Caco-2 (cell line): ENCODE results near the gene ADCY5. TPM values are rescaled to one million over a fixed set of nuclear protein-coding genes. Genes with fewer than 3 reads are reported as not detected.

ENCODE experiments used
- BruUV-seq: library from RNA; stranded (reverse); fragments of 400-500 nt; replicated peaks from 2 replicates; lab custom pipeline; 2021; lab: Mats Ljungman, UMichigan
- CTCF ChIA-PET: fragments of 300-600 bp; sonication (Branson Sonifier 250); formaldehyde crosslinking; loops from one replicate; lab custom pipeline; 2022; ENCODE audit warnings: antibody characterized with exemption; lab: Charles Lee
- POLR2A ChIA-PET: fragments of 300-600 bp; sonication (Branson Sonifier 250); formaldehyde crosslinking; loops from one replicate; lab custom pipeline; 2022; ENCODE audit warnings: antibody characterized with exemption; lab: Charles Lee
- DNase-seq, 2 experiments: peaks; one replicate each; pipeline versions ENCODE4 v3.0.0 to v3.0.0-alpha.2; 2020 to 2022
- H3K27me3 ChIP-seq: replicated peaks from 2 replicates; pipeline ENCODE4 v1.6.0; 2011; ENCODE audit warnings: low read length; ENCODE audit not compliant: control insufficient read depth, insufficient read depth
- H3K36me3 ChIP-seq: 2 replicates; pipeline ENCODE4 v1.5.1; 2011; ENCODE audit warnings: low read length; ENCODE audit not compliant: control insufficient read depth, insufficient read depth
- H3K4me1 ChIP-seq: fragments of 250-450 bp; sonication (Bioruptor Pico); 2 replicates; pipeline ENCODE4 v1.5.1; 2020; ENCODE audit warnings: mild to moderate bottlenecking
- H3K4me3 ChIP-seq: 2 replicates; pipeline ENCODE4 v1.5.1; 2011; ENCODE audit warnings: low read depth, mild to moderate bottlenecking, control low read depth, low read length
- H3K9me3 ChIP-seq: fragments of 250-450 bp; sonication (Bioruptor Pico); 2 replicates; pipeline ENCODE4 v1.5.1; 2020; ENCODE audit warnings: mild to moderate bottlenecking, moderate library complexity
- H3K27ac Mint-ChIP-seq: one replicate; pipeline ENCODE4 v1.8.0; 2022; ENCODE audit warnings: mixed read lengths; ENCODE audit not compliant: unreplicated experiment
- H3K27me3 Mint-ChIP-seq: one replicate; pipeline ENCODE4 v1.8.0; 2022; ENCODE audit warnings: mixed read lengths; ENCODE audit not compliant: insufficient read depth, unreplicated experiment
- H3K36me3 Mint-ChIP-seq: one replicate; pipeline ENCODE4 v1.8.0; 2022; ENCODE audit warnings: mild to moderate bottlenecking, mixed read lengths; ENCODE audit not compliant: insufficient read depth, unreplicated experiment
- H3K4me1 Mint-ChIP-seq: one replicate; pipeline ENCODE4 v1.8.0; 2022; ENCODE audit warnings: low read depth, mixed read lengths; ENCODE audit not compliant: unreplicated experiment
- H3K4me3 Mint-ChIP-seq: one replicate; pipeline ENCODE4 v1.8.0; 2022; ENCODE audit warnings: mild to moderate bottlenecking, moderate library complexity, mixed read lengths; ENCODE audit not compliant: unreplicated experiment
- H3K9me3 Mint-ChIP-seq: one replicate; pipeline ENCODE4 v1.8.0; 2022; ENCODE audit warnings: mixed read lengths; ENCODE audit not compliant: unreplicated experiment
- intact Hi-C: fragments of 100-400 bp; cut with micrococcal nuclease; formaldehyde crosslinking; loops from one replicate; pipeline ENCODE4 v1.10.0; 2022; ENCODE audit not compliant: unreplicated experiment
- total RNA-seq: library from RNA; stranded (reverse); gene quantifications from 2 replicates; pipeline ENCODE4 v1.2.3, GENCODE V29; 2022
- TF ChIP-seq, protein P1 (sequence below), 2 experiments: fragments of 200-600 bp in 1 of 2; IDR thresholded peaks; 1 replicate in 1 of 2; 2 replicates in 1 of 2; pipeline versions ENCODE4 v1.5.1 to v1.8.0; 2011 to 2022; ENCODE audit warnings: antibody characterized with exemption in 1 of 2, control low read depth in 1 of 2, inconsistent platforms in 1 of 2, low read depth in 1 of 2, low read length in 1 of 2, mild to moderate bottlenecking in 1 of 2, moderate library complexity in 1 of 2; ENCODE audit not compliant: insufficient read depth in 1 of 2, severe bottlenecking in 1 of 2, unreplicated experiment in 1 of 2

The ADCY5 gene
- total RNA-seq, 1 experiment from 2014 or later, result 0.91 TPM

DNA sequence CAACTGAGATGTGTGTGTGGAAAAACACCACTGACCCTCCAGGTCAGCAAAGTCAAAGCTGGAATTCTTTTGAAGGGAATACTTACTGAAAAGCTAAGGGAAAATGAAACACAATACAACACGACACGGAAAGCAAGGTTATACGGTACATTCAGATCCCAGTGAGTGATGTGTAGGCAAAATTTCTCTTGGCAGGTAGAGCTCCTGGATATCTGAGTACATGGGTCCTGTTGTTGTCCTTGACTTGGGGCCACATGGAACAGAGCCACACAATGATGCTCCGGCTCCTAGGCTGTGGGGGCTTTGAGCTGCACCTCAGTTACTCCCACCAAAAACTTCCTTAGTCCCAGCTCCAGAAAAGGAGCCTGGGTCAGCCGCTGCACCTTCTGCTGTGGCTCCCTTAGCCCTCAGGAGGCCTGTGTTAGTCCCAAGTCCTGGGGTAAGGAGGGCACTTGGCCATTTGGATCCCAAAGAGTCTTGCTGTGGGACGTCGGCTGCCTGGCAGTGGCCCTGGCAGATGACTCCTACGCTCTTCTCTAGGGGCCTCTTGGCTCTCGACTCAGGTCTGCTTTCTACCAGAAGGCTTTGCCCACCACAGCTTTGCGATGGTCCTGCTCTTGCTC is 95.6 kb downstream of the ADCY5 start:
- Mint-ChIP-seq H3K9me3 (peaks cover 17% of the 10 kb centered on the region), H3K36me3 (no peaks in the 10 kb centered on the region), H3K4me1 (no peaks in the 10 kb centered on the region), H3K27me3 (peaks cover 27% of the 10 kb centered on the region), H3K27ac (no peak overlapping the region), H3K4me3 (no peak overlapping the region)
- DNase-seq, result no peak
- BruUV-seq, result no TSS peak
- TF ChIP-seq, protein P1, sequence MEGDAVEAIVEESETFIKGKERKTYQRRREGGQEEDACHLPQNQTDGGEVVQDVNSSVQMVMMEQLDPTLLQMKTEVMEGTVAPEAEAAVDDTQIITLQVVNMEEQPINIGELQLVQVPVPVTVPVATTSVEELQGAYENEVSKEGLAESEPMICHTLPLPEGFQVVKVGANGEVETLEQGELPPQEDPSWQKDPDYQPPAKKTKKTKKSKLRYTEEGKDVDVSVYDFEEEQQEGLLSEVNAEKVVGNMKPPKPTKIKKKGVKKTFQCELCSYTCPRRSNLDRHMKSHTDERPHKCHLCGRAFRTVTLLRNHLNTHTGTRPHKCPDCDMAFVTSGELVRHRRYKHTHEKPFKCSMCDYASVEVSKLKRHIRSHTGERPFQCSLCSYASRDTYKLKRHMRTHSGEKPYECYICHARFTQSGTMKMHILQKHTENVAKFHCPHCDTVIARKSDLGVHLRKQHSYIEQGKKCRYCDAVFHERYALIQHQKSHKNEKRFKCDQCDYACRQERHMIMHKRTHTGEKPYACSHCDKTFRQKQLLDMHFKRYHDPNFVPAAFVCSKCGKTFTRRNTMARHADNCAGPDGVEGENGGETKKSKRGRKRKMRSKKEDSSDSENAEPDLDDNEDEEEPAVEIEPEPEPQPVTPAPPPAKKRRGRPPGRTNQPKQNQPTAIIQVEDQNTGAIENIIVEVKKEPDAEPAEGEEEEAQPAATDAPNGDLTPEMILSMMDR (IDR thresholded peaks at IDR 0.05; ENCODE audit: insufficient read depth in 1 of 2, low read depth in 1 of 2, low read length in 1 of 2, severe bottlenecking in 1 of 2, unreplicated experiment in 1 of 2), result no peak
- no peaks in the 10 kb centered on the region for H3K4me1 ChIP-seq
- ChIA-PET CTCF (no interaction called here), POLR2A (no interaction called here)
- intact Hi-C loops, result no loop called here
- H3K27me3 ChIP-seq, result no peaks in the 10 kb centered on the region
- no peaks in the 10 kb centered on the region for H3K36me3 ChIP-seq
- H3K9me3 ChIP-seq, result 0 out of 2 replicates have a peak, but pooled peaks cover 4% of the 10 kb centered on the region
- H3K4me3 ChIP-seq, result no peak overlapping the region

DNA sequence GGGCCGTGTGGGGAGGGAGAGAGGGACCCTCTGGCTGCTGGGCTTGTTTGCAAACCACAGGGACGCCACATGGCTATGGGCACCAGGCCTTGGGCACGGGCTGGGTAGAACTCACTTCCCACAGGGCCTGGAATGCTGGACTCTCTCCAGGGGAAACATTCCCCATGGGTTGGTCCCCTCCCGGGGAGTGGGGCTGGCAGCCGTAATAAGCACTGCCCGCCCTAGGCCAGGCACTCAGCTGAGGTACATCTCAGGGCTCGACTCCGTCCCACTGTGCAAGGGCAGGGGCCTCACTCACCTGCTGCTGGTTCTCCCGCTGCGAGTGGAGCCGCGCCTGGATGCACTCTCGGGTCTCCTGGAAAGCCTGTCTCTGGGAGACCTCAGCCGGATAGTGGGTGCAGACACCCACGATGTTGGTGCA is 96.7 kb downstream of the ADCY5 start:
- no peaks in the 10 kb centered on the region for H3K36me3 ChIP-seq
- ChIA-PET POLR2A (no interaction called here), CTCF (no interaction called here)
- no peaks in the 10 kb centered on the region for H3K36me3 Mint-ChIP-seq
- DNase-seq, result no peak
- peaks cover 17% of the 10 kb centered on the region for H3K9me3 Mint-ChIP-seq
- H3K4me3 Mint-ChIP-seq, result no peak overlapping the region
- H3K9me3 ChIP-seq, result 0 out of 2 replicates have a peak, but pooled peaks cover 4% of the 10 kb centered on the region
- H3K4me1 ChIP-seq, result no peaks in the 10 kb centered on the region
- H3K4me1 Mint-ChIP-seq, result no peaks in the 10 kb centered on the region
- H3K4me3 ChIP-seq, result no peak overlapping the region
- intact Hi-C loops, result no loop called here
- H3K27me3 Mint-ChIP-seq, result peaks cover 27% of the 10 kb centered on the region
- TF ChIP-seq, protein P1 (IDR thresholded peaks at IDR 0.05; ENCODE audit: insufficient read depth in 1 of 2, low read depth in 1 of 2, low read length in 1 of 2, severe bottlenecking in 1 of 2, unreplicated experiment in 1 of 2), result no peak
- BruUV-seq, result no TSS peak
- H3K27ac Mint-ChIP-seq, result no peak overlapping the region
- no peaks in the 10 kb centered on the region for H3K27me3 ChIP-seq

DNA sequence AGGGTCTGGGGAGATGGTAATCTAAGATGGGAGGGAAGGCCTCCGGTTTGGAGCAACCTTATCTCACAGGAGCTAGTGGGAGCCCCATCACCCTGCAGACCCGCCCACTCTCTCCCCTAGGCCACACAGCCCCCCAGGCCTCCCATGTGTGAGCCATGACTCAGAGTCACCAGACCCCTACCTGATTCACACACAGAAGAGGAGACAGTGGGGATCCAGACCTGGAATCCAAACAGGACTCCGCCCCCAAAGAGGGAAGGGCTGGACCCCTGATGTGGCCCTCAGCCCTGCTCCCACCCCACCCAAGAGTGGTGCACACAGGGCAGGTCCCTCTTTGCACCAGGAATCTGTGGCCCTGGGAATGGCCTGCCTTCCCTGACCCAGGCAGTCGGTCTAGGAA is 97.4 kb downstream of the ADCY5 start:
- POLR2A ChIA-PET, result no interaction called here
- no peak overlapping the region for H3K27ac Mint-ChIP-seq
- TF ChIP-seq, protein P1 (IDR thresholded peaks at IDR 0.05; ENCODE audit: insufficient read depth in 1 of 2, low read depth in 1 of 2, low read length in 1 of 2, severe bottlenecking in 1 of 2, unreplicated experiment in 1 of 2), result no peak
- intact Hi-C loops, result no loop called here
- Histone ChIP-seq H3K9me3 (0 out of 2 replicates have a peak, but pooled peaks cover 4% of the 10 kb centered on the region), H3K36me3 (no peaks in the 10 kb centered on the region), H3K4me1 (no peaks in the 10 kb centered on the region), H3K4me3 (no peak overlapping the region), H3K27me3 (no peaks in the 10 kb centered on the region)
- DNase-seq, result no peak
- BruUV-seq, result no TSS peak
- CTCF ChIA-PET, result interaction anchor here (0.5 kb wide), 1 partner anchor 51 kb away, joined by 3 read pairs; no protein-coding TSS in a partner anchor
- H3K27me3 Mint-ChIP-seq, result peaks cover 27% of the 10 kb centered on the region
- no peaks in the 10 kb centered on the region for H3K36me3 Mint-ChIP-seq
- no peak overlapping the region for H3K4me3 Mint-ChIP-seq
- no peaks in the 10 kb centered on the region for H3K4me1 Mint-ChIP-seq
- peaks cover 17% of the 10 kb centered on the region for H3K9me3 Mint-ChIP-seq
